ENCODE measurements around the gene MAMDC2.

MAMDC2 gene

DNA sequence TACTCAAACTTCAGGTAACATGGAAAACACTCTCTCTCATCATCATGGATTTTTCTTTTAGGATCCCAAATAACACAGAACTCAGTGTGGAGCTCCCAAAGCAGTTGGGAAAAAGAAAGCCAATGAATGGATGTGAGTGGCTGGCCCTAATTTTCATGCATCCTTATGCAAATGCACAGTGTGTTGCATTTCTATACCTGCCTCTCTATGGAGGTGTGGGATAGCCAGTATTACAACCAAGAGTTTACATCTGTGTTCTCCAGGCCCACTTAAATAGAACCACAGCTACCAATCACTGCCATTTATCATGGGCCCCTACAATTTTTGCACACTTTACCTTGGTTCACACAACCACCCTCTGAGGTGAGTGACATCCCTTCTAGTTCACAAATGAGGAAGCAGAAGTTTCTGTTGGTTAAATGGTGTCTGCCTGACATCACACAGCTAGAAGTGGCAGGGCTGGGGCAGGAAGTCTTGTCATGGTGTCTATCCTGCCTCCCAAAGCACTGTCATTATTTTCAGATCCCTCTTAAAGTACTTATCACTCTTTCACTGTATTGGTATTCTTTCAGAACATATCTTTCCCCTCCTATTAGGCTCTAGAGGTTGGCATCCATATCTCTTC lies 17.3 kb downstream of the MAMDC2 start:
- in situ Hi-C loops (cut with MboI; ENCODE audit: low sequenced_read_pairs), result no loop called here

DNA sequence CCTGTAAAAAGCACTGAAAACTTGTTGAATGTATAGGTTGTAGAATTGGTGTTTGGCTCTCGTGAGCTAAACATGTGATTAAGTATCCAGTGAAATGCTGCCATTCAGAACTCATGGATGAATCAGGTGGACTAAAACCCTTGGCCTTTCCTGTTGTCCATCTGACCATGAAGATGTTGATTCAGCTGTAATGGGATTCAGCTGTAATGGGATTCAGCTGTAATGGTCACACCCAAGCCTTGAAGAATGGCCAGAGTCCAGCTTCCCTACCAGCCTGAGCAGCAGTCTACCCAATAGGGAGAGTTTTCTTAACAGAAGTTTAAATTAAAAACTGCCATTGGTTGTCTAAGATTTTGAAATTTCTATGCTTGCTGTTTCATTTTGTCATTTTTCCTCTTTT lies 18.1 kb downstream of the MAMDC2 start:
- in situ Hi-C loops (cut with MboI; ENCODE audit: low sequenced_read_pairs), result no loop called here

DNA sequence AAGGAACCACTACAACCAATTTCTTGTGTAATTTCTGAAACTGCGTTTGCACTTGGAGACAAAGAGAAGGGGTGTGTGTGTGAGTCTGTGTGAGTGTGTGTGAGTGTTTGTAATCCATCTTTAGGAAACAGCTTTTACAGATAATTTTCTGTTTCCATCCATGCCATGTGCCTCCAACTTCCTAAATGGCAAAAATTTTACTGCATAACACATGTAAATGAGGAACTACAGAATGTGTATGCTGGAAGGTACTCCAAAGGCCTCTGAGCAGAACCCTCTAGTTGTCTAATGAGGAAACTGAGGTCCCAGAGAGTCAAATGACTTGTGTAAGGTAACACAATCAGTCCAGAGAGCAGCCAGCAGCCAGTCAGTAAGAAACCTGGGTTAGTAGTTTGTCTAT lies 20.8 kb downstream of the MAMDC2 start:
- in situ Hi-C loops (cut with MboI; ENCODE audit: low sequenced_read_pairs), result no loop called here

DNA sequence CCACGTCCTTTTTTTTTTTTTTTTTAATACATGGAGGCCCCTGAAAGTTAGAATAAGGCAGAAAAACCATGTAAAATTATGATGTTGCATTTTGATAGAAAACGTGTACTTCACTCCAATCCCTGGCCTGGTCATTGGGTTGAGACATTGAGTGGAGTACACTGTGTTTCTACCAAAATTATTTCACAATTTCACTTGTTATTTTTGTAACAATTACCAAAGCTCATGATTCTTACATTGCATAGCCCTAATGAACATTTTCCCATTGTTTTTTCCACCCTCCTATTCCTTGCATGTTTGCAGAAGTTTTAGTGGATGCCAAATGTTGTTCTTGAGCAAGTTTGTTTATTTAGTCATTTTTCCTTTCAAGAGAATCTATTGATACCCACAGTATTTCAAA lies 21.9 kb downstream of the MAMDC2 start:
- in situ Hi-C loops (cut with MboI; ENCODE audit: low sequenced_read_pairs), result no loop called here

DNA sequence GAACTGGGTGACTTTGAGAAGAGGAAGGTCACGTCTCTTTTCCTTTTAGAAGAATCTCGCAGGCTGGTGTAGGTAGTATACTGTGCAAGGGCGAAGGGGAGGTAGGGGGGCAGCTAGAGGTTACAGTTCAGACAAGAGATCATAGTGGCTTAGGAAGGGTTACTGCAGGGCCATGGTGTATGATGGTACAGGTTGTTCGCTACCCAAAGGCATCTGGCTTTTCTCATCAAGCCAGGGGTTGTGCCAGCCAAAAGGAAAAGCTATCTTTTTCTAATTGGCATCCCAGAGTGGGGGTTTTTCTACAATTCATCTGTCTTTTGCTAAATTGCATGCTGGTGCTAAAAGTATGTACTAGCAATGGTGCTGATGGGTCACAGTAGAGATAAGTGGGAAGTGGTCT lies 22.8 kb downstream of the MAMDC2 start:
- in situ Hi-C loops (cut with MboI; ENCODE audit: low sequenced_read_pairs), result no loop called here

DNA sequence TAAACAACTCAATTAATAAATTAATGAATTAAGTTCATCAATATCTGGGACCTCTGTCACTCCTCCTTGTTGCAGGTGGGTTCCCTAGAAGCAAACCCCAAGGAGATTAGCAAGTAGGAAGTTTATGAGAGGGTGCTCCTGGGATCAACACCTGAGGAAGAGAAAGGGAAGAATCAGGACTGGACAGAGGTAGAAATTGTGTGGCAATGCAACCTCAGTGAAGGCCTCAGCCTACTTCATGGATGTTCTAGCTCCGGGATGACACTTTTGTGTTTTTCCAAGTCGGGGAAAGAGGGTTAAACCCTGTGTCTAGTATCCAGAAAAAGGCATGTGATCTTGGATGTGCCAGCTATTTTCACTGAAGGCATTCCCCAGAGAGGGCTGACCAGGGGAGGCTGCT lies 23.2 kb downstream of the MAMDC2 start:
- in situ Hi-C loops (cut with MboI; ENCODE audit: low sequenced_read_pairs), result no loop called here

DNA sequence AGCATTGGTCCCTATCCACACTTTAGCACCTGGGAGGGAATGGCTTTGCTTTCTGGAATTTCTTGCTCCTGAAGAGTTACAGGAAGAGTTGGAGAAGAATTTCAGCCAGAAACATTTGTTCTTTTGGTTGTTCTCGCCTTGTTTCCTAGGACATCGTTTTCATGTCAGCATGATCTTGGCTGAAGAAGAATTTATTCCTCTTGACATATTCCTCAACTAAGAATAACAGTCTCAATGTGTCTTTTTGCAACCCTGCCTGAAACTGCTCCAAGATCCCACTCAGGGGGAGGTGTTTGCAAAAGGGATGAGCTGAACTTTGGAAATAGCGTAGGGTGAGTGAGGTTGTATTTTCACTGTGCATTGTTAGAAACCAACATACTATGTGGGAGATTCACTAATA lies 26.1 kb downstream of the MAMDC2 start:
- in situ Hi-C loops (cut with MboI; ENCODE audit: low sequenced_read_pairs), result no loop called here

DNA sequence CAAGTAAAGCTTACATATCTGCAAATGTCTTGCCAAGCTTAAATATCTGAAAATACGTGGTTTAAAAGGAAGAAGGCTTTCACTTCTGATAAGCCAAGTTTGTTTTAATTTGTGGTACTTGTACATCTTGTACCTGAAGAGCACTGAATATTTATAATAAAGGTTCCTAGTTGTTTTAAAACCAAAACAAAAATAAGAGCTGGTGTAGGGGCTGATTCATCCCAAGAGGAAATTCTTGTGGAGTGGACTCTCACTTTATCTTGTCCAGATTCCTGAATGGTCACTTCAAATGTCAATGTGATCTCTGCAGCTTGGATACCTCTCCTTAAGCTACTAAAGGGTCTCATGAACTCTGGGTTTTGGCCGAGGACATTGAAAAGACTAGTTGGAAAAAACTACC lies 29.5 kb downstream of the MAMDC2 start:
- in situ Hi-C loops (cut with MboI; ENCODE audit: low sequenced_read_pairs), result no loop called here

DNA sequence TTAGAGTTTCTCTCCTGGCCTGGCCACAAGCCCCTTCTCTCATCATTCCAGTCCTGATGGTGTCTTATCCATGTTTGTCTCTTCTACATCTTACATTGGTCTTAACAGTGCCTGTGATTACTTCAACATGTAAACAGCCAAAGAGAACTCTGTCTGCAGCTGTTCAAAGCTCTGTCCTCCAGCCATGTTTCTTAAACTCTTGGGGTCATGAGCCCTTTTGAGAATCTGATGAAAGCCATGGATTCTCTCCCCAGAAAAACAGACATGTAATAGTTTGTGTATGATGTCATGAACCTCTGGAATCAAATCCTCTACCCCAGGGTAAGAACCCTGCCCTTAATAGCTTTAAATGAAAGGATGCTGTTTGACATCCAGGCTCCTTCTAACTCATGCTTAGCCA lies 30.1 kb downstream of the MAMDC2 start:
- in situ Hi-C loops (cut with MboI; ENCODE audit: low sequenced_read_pairs), result no loop called here

DNA sequence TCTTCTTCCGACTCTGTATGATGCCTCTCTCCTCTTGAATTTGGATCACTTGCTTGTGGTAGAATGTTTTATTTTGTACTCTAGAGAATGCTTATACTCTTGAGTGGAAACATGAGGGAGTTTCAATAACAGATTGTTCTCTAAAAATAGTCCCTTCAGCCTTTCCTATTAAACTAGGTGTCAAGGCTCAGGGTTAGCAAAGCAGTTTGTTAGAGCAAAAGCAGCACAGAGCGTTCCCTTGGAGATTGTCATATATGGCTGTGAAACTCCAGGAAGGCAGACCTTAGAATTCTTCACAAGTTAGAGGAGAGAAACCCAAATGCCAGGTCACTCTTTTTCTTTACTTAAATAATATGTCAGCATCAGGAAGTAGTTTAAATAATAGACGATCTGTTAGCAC lies 33.0 kb downstream of the MAMDC2 start:
- in situ Hi-C loops (cut with MboI; ENCODE audit: low sequenced_read_pairs), result no loop called here

DNA sequence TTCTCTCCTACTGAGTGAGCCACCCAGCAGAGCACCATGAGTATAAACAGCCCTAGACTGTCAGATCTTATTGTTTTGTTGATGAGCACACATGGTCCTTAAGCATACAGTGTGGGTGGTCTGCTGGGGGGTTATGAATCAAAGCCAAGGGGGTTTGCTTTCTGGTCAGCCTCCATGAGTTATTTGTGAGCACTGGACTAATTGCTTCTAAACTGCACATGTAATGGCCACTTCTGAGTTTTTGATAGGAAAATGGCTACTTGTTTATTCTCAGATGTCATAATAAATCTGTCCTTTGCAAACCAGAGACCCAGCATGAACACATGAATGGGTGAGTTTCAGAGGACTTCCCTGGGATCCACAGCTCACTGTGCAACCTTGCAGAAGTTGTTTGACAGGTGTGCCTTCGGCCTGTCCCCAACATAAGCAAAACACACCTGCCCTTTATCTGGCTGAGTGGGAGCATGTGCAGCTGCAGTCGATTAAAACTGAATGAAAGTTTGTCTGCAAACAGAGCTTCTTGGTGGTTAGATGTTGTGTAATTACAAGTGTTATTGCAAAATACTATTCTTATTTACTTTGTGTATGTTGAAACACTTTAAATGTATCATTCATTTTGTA lies 35.9 kb downstream of the MAMDC2 start:
- in situ Hi-C loops (cut with MboI; ENCODE audit: low sequenced_read_pairs), result no loop called here

DNA sequence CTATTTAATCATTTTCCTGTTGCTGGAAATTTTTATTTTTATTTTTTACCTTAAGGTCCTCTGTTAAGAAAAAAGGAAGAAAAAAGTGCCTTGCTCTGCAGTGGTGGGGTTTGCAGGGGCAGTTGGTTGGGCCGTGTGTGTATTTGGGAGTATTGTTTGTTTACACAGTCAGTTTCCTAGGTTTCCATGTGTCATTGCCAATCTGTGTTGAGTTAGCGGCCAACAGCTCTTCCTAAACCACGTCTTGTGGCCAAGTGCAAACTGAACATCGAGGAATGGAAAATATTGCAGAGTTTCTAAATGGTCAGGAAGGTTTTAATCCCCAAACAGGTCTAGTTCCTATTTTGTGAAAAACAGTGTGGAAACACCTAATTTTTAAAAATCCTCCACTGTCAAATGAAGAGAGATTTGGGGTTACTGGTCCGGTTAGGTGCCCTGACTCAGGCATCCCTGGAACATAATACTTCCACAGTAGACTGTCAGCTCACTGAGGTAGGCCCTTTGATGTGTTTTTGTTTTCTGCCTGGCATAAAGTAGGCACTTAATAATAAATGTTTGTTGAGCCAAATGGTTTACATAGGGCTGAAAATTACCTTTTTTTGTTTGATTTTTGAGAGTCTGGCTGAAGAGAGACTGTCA lies 37.0 kb downstream of the MAMDC2 start:
- in situ Hi-C loops (cut with MboI; ENCODE audit: low sequenced_read_pairs), result no loop called here

DNA sequence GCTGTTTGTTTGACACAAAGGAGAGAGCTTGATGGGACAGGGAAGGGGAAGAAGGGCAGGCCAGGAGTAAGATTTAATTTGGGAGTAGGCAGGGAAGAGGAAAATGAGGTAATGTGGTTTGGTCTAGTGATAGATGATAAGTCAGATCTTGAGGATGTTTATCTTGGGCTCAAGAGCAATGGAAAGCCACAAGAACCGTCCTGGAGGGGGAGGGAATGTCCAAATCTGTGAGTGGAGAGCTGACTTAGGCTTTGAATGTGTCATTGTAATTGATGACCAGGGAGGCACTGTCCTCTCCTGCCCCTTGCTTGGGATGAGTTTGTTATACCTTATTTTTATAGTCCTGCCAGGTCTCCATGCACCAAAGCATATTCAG lies 37.5 kb downstream of the MAMDC2 start:
- in situ Hi-C loops (cut with MboI; ENCODE audit: low sequenced_read_pairs), result no loop called here

DNA sequence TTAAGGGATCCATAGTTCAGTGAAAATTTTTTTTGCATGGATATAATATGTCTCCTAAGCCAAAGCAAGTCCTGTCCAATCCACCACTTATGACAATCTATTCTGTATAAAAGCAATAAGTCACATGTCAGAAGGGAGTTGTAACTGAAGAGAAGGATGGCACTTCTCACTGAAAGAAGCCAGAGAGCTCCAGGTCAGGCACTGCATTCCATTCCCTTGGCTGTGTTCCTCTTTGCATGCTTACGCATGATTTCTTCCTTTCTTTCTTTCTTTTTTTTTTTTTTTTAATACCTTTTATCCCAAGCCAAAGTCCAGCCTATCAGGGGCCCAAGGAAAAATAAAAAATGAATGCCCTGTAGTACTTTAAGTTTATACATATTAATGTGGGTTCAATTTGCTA lies 39.8 kb downstream of the MAMDC2 start:
- in situ Hi-C loops (cut with MboI; ENCODE audit: low sequenced_read_pairs), result no loop called here

DNA sequence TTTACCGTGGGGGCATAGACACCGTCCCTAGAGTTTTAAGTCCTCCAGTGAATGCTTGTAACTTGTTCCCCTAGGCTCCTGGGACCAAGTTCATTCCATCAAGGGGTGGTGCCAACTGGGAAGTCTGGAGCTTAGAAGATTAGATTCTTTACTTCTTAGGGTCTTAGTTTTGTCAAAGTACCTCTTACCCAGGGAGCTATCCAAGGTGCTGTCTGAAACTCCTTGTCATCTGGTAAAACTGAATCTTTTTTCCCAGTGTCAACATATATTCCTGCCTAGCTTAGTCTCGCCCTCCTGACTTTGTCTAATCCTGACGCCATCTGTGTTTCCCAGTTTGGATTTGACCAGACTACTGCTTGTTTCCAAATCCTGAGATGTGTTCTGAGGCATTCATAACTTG lies 41.6 kb downstream of the MAMDC2 start:
- in situ Hi-C loops (cut with MboI; ENCODE audit: low sequenced_read_pairs), result no loop called here

DNA sequence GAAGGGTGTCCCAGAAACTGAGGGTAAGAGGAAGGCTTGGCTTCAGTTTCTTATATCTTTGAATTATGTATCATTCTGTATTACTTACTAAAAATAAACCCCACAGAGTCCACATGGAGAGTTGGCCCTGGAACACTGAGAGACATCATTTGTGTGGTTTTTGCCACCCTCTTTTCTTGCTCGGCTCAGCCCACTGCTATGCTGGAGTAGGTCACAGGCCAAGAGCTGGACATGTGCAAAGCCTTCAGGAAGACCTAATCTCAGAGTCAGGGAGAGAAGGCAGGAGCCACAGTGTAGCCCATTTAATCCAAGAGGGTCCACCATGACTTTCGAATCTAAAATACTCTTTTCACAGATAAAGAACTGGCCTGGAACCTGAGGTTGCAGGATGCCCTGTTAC lies 47.5 kb downstream of the MAMDC2 start:
- in situ Hi-C loops (cut with MboI; ENCODE audit: low sequenced_read_pairs), result no loop called here

DNA sequence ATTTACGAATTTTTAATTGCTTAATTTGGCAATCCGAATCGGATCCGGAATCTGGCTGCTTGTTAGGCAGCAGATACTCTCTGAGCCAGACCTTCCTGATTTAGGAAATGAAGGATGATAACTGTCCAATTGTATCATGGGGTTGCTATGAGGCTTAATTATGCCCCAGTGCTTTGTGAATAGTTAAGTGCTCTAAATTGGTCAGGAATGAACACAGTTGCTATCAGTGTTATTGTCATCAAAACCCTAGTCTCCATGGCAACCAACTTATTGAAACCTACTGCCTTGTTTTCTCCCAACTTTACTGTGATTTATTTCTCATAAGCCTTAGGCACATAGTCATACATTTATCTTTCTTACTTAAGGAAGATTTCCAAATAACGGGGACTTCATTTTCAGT lies 47.9 kb downstream of the MAMDC2 start:
- in situ Hi-C loops (cut with MboI; ENCODE audit: low sequenced_read_pairs), result no loop called here

DNA sequence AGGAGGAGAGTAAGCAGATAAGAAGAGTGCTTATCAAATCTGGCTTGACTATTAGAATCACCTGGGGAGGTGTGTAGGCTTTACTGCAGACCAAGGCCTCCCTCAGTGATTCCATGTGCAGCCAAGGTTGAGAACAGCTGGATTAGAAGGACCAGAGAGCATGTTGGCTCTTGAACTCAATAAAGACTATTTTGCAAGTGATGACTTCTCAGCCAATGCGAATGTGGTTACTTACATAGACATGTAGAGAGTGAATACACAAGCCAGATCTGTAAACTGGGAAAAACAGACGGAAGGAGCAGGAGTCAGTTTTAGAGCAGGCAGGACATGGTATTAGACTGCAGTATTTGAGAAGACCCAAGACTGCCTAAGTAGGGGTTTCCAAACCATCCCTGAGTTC lies 48.5 kb downstream of the MAMDC2 start:
- in situ Hi-C loops (cut with MboI; ENCODE audit: low sequenced_read_pairs), result no loop called here

DNA sequence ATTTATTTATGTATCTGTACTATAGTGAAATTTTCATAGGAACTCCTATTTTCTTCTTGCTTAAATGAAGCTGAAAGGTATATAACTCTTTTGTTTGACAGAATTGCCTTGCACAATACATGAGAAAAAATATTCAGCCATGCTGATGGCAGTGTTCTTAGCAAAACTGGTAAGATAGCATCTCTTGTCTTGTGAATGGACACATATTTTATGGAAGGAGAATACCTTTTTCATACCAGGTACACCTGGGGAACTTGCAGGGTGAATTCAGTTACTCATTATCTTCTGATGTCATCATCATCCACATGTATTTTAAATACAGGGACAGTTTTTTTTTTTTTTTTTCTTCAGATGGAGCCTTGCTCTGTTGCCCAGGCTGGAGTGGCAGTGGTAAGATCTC lies 49.4 kb downstream of the MAMDC2 start:
- in situ Hi-C loops (cut with MboI; ENCODE audit: low sequenced_read_pairs), result no loop called here

DNA sequence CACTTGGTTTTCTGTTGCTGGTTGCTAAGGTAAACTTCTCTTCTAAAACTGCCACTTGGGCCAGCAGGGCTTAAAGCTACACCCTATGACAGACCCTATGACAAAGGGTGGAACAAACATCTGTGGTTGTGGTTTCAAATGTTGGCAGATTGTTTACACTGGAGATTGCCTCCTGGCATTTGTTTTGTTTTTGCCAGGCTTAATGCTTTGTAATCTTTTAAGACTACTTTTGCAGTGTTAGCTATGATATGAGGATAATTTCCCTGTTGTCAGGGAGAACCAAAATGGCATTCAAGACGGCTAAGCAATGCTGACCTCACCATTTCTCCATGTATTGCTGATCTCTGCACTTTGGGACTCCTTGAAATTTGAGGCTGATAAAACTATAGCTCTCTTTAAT lies 50.3 kb downstream of the MAMDC2 start:
- in situ Hi-C loops (cut with MboI; ENCODE audit: low sequenced_read_pairs), result no loop called here

DNA sequence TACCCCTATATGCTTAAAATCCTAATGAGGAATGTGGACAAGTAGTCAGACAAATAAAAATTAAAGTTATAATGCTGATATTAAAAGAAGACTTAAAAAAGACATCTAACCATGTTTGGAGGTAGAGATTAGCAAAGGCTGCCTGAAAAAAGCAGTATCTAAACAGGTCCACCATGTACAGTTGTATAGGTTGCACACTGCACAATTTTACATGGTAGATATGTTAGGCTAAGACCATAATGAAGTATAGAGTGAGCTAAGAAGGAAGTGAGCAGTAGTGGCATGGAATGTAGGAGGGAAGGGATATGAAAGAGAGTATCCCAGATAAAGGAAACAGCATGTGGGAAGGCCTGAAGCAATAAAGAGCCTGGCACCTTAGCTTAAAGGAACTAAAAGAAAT lies 51.1 kb downstream of the MAMDC2 start:
- in situ Hi-C loops (cut with MboI; ENCODE audit: low sequenced_read_pairs), result no loop called here

DNA sequence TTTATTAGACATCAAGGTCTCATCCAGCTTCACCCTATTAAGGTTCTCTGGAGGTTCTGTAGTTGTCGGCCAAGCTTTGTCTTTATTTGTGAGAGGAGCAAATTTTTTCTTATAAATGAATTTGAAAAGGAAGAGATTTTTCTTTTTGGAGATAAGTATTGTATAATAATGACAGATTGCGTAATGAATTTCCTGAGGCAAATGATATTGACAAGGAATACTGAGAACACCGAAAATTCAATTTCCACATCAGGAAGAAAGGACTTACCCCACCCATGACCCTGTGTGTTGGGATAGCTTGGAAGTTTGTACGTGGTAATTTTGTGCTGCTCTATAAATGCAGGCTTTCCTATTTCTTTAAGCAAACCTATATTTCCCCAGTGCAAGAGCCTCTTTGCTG lies 53.5 kb downstream of the MAMDC2 start:
- in situ Hi-C loops (cut with MboI; ENCODE audit: low sequenced_read_pairs), result no loop called here

DNA sequence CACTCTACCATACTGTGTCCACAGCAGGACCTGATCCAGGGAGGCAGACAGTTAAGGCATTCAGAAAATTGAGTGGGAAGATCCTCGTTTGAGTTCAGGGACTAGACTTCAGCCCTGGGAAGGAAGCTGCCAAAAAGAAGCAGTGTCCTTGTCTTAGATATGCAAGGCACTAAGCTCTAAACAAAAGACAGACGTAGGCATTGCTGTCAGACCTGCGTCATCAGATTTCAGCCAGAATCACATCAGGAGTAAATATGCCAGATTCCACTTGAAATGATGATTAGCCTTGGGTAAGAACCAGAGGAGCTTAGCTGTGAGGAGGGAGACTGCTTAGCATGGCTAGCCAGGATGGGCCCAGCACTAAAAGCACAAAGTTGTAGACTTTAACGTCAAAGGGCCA lies 56.7 kb downstream of the MAMDC2 start:
- in situ Hi-C loops (cut with MboI; ENCODE audit: low sequenced_read_pairs), result no loop called here

Measured in HL-60/S4 (cell line).